PC-3 (cell line): ENCODE results near the gene CD52.

Experiments
- EZH2 ChIP-seq: fragments of 300-600 bp; sonication (generic); IDR thresholded peaks from one replicate; pipeline ENCODE4 v1.6.1; 2017; ENCODE audit warnings: antibody characterized with exemption, mild to moderate bottlenecking, low read length; ENCODE audit not compliant: unreplicated experiment
- TF ChIP-seq, protein P1 (sequence below): fragments of 300-600 bp; sonication (generic); conservative IDR thresholded peaks from 2 replicates; pipeline ENCODE4 v1.5.1; 2017; ENCODE audit warnings: antibody characterized with exemption, low read depth, mild to moderate bottlenecking, low read length

GRCh38 chr1:26350701-26351589 lies 33.2 kb downstream of the CD52 start:
- no peak for TF ChIP-seq EZH2
- TF ChIP-seq, protein P1, sequence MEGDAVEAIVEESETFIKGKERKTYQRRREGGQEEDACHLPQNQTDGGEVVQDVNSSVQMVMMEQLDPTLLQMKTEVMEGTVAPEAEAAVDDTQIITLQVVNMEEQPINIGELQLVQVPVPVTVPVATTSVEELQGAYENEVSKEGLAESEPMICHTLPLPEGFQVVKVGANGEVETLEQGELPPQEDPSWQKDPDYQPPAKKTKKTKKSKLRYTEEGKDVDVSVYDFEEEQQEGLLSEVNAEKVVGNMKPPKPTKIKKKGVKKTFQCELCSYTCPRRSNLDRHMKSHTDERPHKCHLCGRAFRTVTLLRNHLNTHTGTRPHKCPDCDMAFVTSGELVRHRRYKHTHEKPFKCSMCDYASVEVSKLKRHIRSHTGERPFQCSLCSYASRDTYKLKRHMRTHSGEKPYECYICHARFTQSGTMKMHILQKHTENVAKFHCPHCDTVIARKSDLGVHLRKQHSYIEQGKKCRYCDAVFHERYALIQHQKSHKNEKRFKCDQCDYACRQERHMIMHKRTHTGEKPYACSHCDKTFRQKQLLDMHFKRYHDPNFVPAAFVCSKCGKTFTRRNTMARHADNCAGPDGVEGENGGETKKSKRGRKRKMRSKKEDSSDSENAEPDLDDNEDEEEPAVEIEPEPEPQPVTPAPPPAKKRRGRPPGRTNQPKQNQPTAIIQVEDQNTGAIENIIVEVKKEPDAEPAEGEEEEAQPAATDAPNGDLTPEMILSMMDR, result no peak
